SK-N-SH (cell line): ENCODE results near the gene SPAG8. TPM values are rescaled to one million over a fixed set of nuclear protein-coding genes. Genes with fewer than 3 reads are reported as not detected.

Experiments used
- CTCF ChIA-PET: fragments of 300-600, 350-600 bp; formaldehyde crosslinking; extraction: SDS; loops from one replicate; lab custom pipeline; 2021; lab: Yijun Ruan, JAX
- POLR2A ChIA-PET: fragments of 350-600 bp; sonication (Branson Sonifier 250); formaldehyde crosslinking; extraction: SDS; loops from one replicate; lab custom pipeline; 2020; ENCODE audit warnings: antibody characterized with exemption, inconsistent platforms; lab: Yijun Ruan, JAX
- DNase-seq: peaks from one replicate; pipeline ENCODE4 v3.0.0; 2012
- H2AFZ ChIP-seq: fragments of 200-600 bp; sonication (generic); 2 replicates; pipeline ENCODE4 v1.8.1; 2016; ENCODE audit warnings: antibody characterized with exemption, mild to moderate bottlenecking, low read depth
- H3F3A ChIP-seq: fragments of 200-600 bp; sonication (generic); replicated peaks from 2 replicates; pipeline ENCODE3; 2016; ENCODE audit warnings: antibody characterized with exemption, mild to moderate bottlenecking; ENCODE audit not compliant: insufficient read depth
- H3K27ac ChIP-seq, 2 experiments: fragments of 200-500 bp in 1 of 2; fragments of 200-600 bp in 1 of 2; sonication (Bioruptor generic) in 1 of 2; sonication (generic), shearing (Covaris generic) in 1 of 2; 2 replicates each; pipeline versions ENCODE4 v1.5.1 to v1.6.1; 2014 to 2016; ENCODE audit warnings: low read depth in 2 of 2, inconsistent platforms in 1 of 2, low read length in 1 of 2, mild to moderate bottlenecking in 1 of 2, mixed read lengths in 1 of 2
- H3K27me3 ChIP-seq: fragments of 200-600 bp; sonication (generic), shearing (Covaris generic); 2 replicates; pipeline ENCODE4 v1.6.1; 2016; ENCODE audit warnings: mixed run types; ENCODE audit not compliant: insufficient read depth
- H3K36me3 ChIP-seq, 2 experiments: fragments of 200-500 bp in 1 of 2; fragments of 200-600 bp in 1 of 2; sonication (Bioruptor generic) in 1 of 2; sonication (generic) in 1 of 2; replicated peaks in 1 of 2; 2 replicates each; pipeline versions ENCODE3 to v1.5.1; 2014 to 2016; ENCODE audit warnings: low read length in 1 of 2, mild to moderate bottlenecking in 1 of 2; ENCODE audit not compliant: insufficient read depth in 2 of 2, control insufficient read depth in 1 of 2
- H3K4me1 ChIP-seq, 2 experiments: fragments of 200-500 bp in 1 of 2; fragments of 200-600 bp in 1 of 2; sonication (Bioruptor generic) in 1 of 2; sonication (generic), shearing (Covaris generic) in 1 of 2; 2 replicates each; pipeline versions ENCODE4 v1.5.1 to v1.6.1; 2014 to 2016; ENCODE audit warnings: low read depth in 1 of 2, low read length in 1 of 2, mixed run types in 1 of 2; ENCODE audit not compliant: insufficient read depth in 2 of 2, control insufficient read depth in 1 of 2
- H3K4me2 ChIP-seq: fragments of 200-600 bp; sonication (generic), shearing (Covaris generic); 2 replicates; pipeline ENCODE4 v1.6.1; 2017; ENCODE audit warnings: mixed run types
- H3K4me3 ChIP-seq, 2 experiments: fragments of 200-500 bp in 1 of 2; fragments of 200-600 bp in 1 of 2; sonication (Bioruptor generic) in 1 of 2; sonication (generic), shearing (Covaris generic) in 1 of 2; 2 replicates each; pipeline versions ENCODE4 v1.5.1 to v1.8.1; 2014 to 2016; ENCODE audit warnings: low read depth in 2 of 2, inconsistent platforms in 1 of 2, low read length in 1 of 2, mild to moderate bottlenecking in 1 of 2, mixed read lengths in 1 of 2, moderate library complexity in 1 of 2
- H3K79me2 ChIP-seq: fragments of 200-600 bp; sonication (generic); 2 replicates; pipeline ENCODE4 v1.8.1; 2017; ENCODE audit warnings: mild to moderate bottlenecking; ENCODE audit not compliant: insufficient read depth
- H3K9ac ChIP-seq: fragments of 200-600 bp; sonication (generic); 2 replicates; pipeline ENCODE4 v1.6.1; 2017; ENCODE audit warnings: mixed run types
- H3K9me2 ChIP-seq: fragments of 200-600 bp; sonication (generic); 2 replicates; pipeline ENCODE4 v1.6.1; 2017; ENCODE audit warnings: mixed run types
- H3K9me3 ChIP-seq: fragments of 200-600 bp; sonication (generic); 2 replicates; pipeline ENCODE4 v1.6.1; 2017; ENCODE audit warnings: mixed run types, mild to moderate bottlenecking, moderate library complexity
- H4K20me1 ChIP-seq: fragments of 200-600 bp; sonication (generic); 2 replicates; pipeline ENCODE4 v1.6.1; 2017; ENCODE audit warnings: mild to moderate bottlenecking, mixed run types; ENCODE audit not compliant: insufficient read depth
- EP300 ChIP-seq, 2 experiments: IDR thresholded peaks; 2 replicates each; pipeline versions ENCODE4 v1.4.0 to v1.6.1; 2012; ENCODE audit warnings: borderline replicate concordance in 1 of 2, low read depth in 1 of 2, low read length in 1 of 2
- FOSL2 ChIP-seq: IDR thresholded peaks from 2 replicates; pipeline ENCODE4 v1.4.0; 2012; ENCODE audit warnings: low read depth, mild to moderate bottlenecking, moderate library complexity, borderline replicate concordance
- RCOR1 ChIP-seq: fragments of 150-350 bp; IDR thresholded peaks from 2 replicates; pipeline ENCODE4 v1.6.1; 2017; ENCODE audit warnings: antibody characterized with exemption, low read length
- RXRA ChIP-seq: IDR thresholded peaks from 2 replicates; pipeline ENCODE4 v1.4.0; 2012; ENCODE audit warnings: low read depth, mild to moderate bottlenecking, borderline replicate concordance
- SIN3A ChIP-seq: IDR thresholded peaks from 2 replicates; pipeline ENCODE4 v1.6.1; 2012; ENCODE audit warnings: low read depth, mild to moderate bottlenecking, low read length, moderate library complexity, borderline replicate concordance
- SMC3 ChIP-seq: IDR thresholded peaks from 2 replicates; pipeline ENCODE4 v1.6.1; 2012; ENCODE audit warnings: low read depth, low read length, improper control_type of control experiment
- TAF1 ChIP-seq: IDR thresholded peaks from 2 replicates; pipeline ENCODE4 v1.6.1; 2012; ENCODE audit warnings: low read depth, mild to moderate bottlenecking, low read length, moderate library complexity, borderline replicate concordance
- TCF12 ChIP-seq: IDR thresholded peaks from 2 replicates; pipeline ENCODE4 v1.4.0; 2012
- TEAD4 ChIP-seq: IDR thresholded peaks from 2 replicates; pipeline ENCODE4 v1.4.0; 2012; ENCODE audit warnings: mild to moderate bottlenecking, borderline replicate concordance; ENCODE audit not compliant: insufficient read depth
- YY1 ChIP-seq: IDR thresholded peaks from 2 replicates; pipeline ENCODE4 v1.4.0; 2012; ENCODE audit warnings: low read depth, mild to moderate bottlenecking
- WGBS: methylation state at CpG from one replicate; pipeline ENCODE4 v1.1.6; 2017; ENCODE audit warnings: low lambda C conversion rate; 5-methylcytosine and 5-hydroxymethylcytosine counted together
- polyA plus RNA-seq, 3 experiments: library from polyadenylated mRNA; depleted of rRNA; stranded (reverse); fragments of >200 nt; gene quantifications; 2 replicates each; pipeline ENCODE4 v1.2.3, GENCODE V29; 2012
- TF ChIP-seq, protein P1 (sequence below): fragments of 150-350 bp; IDR thresholded peaks from 2 replicates; pipeline ENCODE4 v1.6.1; 2017; ENCODE audit warnings: antibody characterized with exemption, low read length, low read depth, borderline replicate concordance
- TF ChIP-seq, protein P2 (sequence below): IDR thresholded peaks from 2 replicates; pipeline ENCODE4 v1.4.0; 2012; ENCODE audit warnings: low read depth

Gene SPAG8
- polyA plus RNA-seq, 1 of the 3 experiments (the other 2 are of a cell fraction): 1.5 TPM

DNA sequence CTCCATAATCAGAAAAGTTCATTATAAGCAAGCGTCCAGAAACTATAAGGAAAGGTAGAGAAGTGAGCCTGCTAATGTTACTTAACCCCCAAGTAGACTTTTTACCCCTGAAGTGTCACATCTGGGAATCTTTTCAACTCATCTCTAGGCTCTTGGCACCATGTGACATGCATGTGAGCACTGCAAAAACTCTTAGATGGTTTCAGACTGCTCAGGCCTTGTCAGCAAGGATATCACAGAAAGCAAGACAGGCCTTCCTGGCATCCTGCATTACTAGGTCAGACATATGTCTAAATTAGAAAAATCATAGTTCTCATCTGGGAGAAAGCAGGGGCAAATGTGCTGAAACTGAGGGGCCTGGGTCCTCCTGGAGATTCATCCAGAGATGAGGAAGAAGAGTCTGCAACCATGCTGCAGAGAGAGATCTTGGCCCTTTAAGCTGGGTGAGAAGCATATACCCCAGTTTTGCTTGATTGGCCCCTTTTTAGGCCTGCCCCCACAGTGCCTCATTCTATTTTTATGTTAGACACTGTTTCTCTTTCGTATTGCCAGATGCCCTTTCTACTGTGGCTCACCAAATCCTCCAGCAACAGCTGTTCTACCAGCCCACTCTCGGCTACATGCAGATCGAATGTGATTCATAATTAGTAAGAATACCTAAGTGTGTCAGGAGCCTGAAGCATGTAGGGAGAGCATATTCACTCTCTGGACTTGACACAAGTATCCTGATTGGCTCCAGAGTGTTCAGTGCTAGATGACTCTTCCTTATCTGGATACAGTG lies 35.9 kb upstream of the SPAG8 start:
- H3K36me3 ChIP-seq: peaks cover 0 to 6% of the 10 kb centered on the region in 2 experiments
- H3K4me1 ChIP-seq: peaks cover 6 to 14% of the 10 kb centered on the region in 2 experiments
- ChIA-PET POLR2A (no interaction called here), CTCF (interaction anchor here (1.0 to 1.8 kb wide), 4 partner anchors 9 to 22 kb away, joined by 3 to 8 read pairs (median 4); no protein-coding TSS in a partner anchor)
- H3K4me2 ChIP-seq: peak overlapping the region; percentile 41; the same call in 1 of the 2 replicates
- H2AFZ ChIP-seq: no peak overlapping the region
- no peaks in the 10 kb centered on the region for H3K9me2 ChIP-seq
- no peaks in the 10 kb centered on the region for H3K79me2 ChIP-seq
- peaks cover 16% of the 10 kb centered on the region for H3F3A ChIP-seq
- TF ChIP-seq SIN3A: no peak
- peak; percentile 45; the same call in 1 of the 2 replicates for TF ChIP-seq FOSL2
- TF ChIP-seq, protein P1, sequence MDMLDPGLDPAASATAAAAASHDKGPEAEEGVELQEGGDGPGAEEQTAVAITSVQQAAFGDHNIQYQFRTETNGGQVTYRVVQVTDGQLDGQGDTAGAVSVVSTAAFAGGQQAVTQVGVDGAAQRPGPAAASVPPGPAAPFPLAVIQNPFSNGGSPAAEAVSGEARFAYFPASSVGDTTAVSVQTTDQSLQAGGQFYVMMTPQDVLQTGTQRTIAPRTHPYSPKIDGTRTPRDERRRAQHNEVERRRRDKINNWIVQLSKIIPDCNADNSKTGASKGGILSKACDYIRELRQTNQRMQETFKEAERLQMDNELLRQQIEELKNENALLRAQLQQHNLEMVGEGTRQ: no peak
- TF ChIP-seq RXRA: no peak
- TF ChIP-seq SMC3: no peak
- peak; percentile 63 for TF ChIP-seq TCF12
- TF ChIP-seq, protein P2, sequence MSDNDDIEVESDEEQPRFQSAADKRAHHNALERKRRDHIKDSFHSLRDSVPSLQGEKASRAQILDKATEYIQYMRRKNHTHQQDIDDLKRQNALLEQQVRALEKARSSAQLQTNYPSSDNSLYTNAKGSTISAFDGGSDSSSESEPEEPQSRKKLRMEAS: 0 out of 2 replicates have a peak, but pooled peaks have one; percentile 33
- no peak overlapping the region for H3K4me3 ChIP-seq
- DNase-seq: no peak
- no peaks in the 10 kb centered on the region for H3K27me3 ChIP-seq
- no peak overlapping the region for H3K9ac ChIP-seq
- H3K27ac ChIP-seq: peak overlapping the region in 1 of 2 experiments; percentile 49; a peak in 3 of 4 replicates
- no peaks in the 10 kb centered on the region for H4K20me1 ChIP-seq
- WGBS: 36% methylated on average over 4 of the region's 4 CpGs
- H3K9me3 ChIP-seq: no peaks in the 10 kb centered on the region

DNA sequence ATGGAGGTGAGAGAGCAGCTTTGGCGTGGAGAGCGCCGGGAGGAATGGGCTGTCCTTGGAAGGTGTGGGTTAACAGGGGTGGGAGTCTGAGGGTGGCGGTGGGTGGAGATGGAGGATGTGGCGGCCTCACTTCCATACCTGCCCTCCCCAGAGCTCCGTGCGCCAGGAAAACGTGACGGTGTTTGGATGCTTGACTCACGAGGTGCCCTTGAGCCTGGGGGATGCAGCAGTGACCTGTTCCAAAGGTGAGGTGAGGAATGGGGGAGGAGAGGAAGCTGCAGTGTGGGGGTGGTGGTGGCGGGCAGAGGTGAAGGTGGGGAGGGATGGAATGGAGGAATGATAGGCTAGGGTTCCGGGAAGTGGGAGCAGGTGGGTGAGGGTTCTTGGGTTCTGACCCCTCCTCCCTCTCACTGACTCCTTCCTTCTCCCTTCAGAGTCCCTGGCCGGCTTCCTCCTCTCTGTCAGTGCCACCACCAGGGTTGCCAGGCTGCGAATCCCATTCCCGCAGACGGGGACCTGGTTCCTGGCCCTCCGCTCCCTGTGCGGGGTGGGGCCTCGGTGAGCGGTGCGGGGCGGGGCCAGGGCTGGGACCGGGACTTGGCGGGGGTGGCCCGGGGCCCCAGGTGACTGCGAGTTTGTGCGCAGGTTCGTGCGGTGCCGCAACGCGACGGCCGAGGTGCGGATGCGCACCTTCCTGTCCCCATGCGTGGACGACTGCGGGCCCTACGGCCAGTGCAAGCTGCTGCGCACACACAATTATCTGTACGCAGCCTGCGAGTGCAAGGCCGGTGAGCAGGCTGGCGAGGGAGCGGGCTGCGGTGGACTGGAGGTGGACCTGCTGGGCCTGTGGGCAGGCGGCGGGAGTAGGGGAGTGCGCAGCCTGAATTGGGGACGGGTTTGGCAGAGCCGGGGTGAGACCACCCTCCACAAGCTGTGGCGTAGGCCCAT lies 34.0 kb upstream of the SPAG8 start:
- peak overlapping the region in 1 of 2 experiments; percentile 68; a peak in 2 of 4 replicates for H3K27ac ChIP-seq
- H4K20me1 ChIP-seq: no peaks in the 10 kb centered on the region
- POLR2A ChIA-PET: no interaction called here
- no peaks in the 10 kb centered on the region for H3K27me3 ChIP-seq
- H3K4me1 ChIP-seq: peaks cover 6 to 14% of the 10 kb centered on the region in 2 experiments
- H3K36me3 ChIP-seq: peaks cover 0 to 6% of the 10 kb centered on the region in 2 experiments
- H3K9me2 ChIP-seq: no peaks in the 10 kb centered on the region
- no peaks in the 10 kb centered on the region for H3K9me3 ChIP-seq
- H3K4me3 ChIP-seq: no peak overlapping the region
- no peak for DNase-seq
- H2AFZ ChIP-seq: no peak overlapping the region
- peaks cover 16% of the 10 kb centered on the region for H3F3A ChIP-seq
- CTCF ChIA-PET: interaction anchor here (0.8 to 1.9 kb wide), 7 partner anchors 11 to 56 kb away, joined by 3 to 8 read pairs (median 5); no protein-coding TSS in a partner anchor
- H3K79me2 ChIP-seq: no peaks in the 10 kb centered on the region
- 91% methylated on average over 30 of the region's 53 CpGs for WGBS
- no peak overlapping the region for H3K9ac ChIP-seq
- no peak overlapping the region for H3K4me2 ChIP-seq
- no peak for TF ChIP-seq YY1
- TF ChIP-seq TEAD4: no peak
- no peak for TF ChIP-seq SMC3
- no peak for TF ChIP-seq EP300 (IDR thresholded peaks at IDR 0.05; ENCODE audit: borderline replicate concordance in 1 of 2, low read depth in 1 of 2, low read length in 1 of 2)
- no peak for TF ChIP-seq RCOR1
- TF ChIP-seq TAF1: no peak
- TF ChIP-seq, protein P2: no peak
- TF ChIP-seq, all 33 proteins: peak for 0
